ENCODE data around the gene SLC27A2.
"Not testable (repeated sequence)": the region's sequence is repeated elsewhere in the genome, so short reads cannot be mapped to it uniquely, and the experiment has no call there.

The SLC27A2 gene

DNA sequence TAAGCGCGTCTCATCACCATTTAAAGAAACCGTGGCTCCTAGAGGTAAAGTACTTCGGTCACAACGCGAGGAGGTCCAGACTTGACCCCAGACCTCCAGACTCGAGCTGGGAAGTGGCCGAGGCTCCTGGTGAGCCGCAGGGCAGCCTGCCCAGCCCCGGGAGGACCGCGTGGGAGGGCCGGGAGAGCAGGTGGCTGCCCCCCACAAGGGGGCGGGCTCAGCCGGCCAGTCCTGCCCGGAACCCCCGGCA, at the start of gene SLC27A2:
Gene SLC27A2, plus strand, starts transcription at position 228 of the 250 bp plus-strand sequence. CDS start 232 bp downstream, outside the sequence.
- Mint-ChIP-seq H3K4me3 (peak within 1 kb of the TSS; percentile 92), H3K27ac (peak within 1 kb of the TSS; percentile 83), H3K4me1 (peaks cover 26% of the 10 kb centered on the region), H3K36me3 (no peaks in the 10 kb centered on the region), H3K9me3 (no peaks in the 10 kb centered on the region), H3K27me3 (peaks cover 20% of the 10 kb centered on the region)
- no peak for DNase-seq
- CTCF ChIA-PET = interaction anchor here (1.1 to 4.5 kb wide), 8 partner anchors 45 to 137 kb away, joined by 3 to 43 read pairs (median 6); no protein-coding TSS in a partner anchor

DNA sequence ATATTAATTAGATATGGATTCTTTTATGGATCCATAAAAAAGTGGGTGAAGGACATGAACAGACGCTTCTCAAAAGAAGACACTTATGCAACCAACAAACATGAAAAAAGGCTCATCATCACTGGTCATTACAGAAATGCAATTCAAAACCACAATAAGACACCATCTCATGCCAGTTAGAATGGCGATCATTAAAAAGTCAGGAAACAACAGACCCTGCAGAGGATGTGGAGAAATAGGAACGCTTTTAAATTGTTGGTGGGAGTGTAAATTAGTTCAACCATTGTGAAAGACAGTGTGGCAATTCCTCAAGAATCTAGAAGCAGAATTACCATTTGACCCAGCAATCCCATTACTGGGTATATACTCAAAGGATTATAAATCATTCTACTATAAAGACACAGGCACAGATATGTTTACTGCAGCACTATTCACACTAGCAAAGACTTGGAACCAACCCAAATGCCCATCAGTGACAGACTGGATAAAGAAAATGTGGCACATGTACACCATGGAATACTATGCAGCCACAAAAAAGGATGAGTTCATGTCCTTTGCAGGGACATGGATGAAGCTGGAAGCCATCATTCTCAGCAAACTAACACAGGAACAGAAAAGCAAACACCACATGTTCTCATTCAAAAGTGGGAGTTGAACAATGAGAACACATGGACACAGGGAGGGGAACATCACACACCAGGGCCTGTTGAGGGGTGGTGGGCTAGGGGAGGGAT, 49.6 kb upstream of the SLC27A2 start:
- H3K27me3 Mint-ChIP-seq, H3K27ac Mint-ChIP-seq, H3K36me3 Mint-ChIP-seq, DNase-seq, H3K4me3 Mint-ChIP-seq, H3K9me3 Mint-ChIP-seq: not testable (repeated sequence)
- H3K4me1 Mint-ChIP-seq = peaks cover 14% of the 10 kb centered on the region
- CTCF ChIA-PET = interaction anchor here (1.2 kb wide), 1 partner anchor 12 kb away, joined by 3 read pairs; no protein-coding TSS in a partner anchor

DNA sequence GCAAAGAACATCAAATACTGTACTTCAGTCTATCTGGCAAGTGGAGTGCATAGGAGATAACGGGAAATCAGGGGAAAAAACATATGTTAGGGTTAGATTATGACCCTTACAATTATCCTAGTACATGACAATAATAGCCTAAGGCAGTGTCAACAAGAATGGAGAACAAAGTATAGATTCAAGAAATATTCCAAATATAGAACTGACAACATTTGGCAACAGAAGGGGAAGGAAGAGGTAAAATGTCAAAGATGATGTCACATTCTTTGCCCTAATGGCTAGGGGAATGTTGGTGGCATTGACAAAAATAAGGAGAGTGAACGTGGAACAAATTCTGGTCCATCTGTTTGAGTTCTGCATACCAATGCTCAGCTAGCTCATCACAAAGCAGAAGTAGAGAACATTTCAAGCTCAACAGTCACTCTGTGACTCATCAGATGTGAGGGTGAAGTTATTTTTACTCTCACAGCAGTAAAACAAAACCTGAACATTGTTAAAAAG, 47.4 kb upstream of the SLC27A2 start:
- H3K4me3 Mint-ChIP-seq = no peak overlapping the region
- peaks cover 6% of the 10 kb centered on the region for H3K9me3 Mint-ChIP-seq
- peaks cover 14% of the 10 kb centered on the region for H3K4me1 Mint-ChIP-seq
- CTCF ChIA-PET = interaction anchor here (1.0 to 1.4 kb wide), 5 partner anchors 15 to 123 kb away, joined by 3 to 5 read pairs (median 3); partner anchors contain the start of gene ATP8B4
- H3K27ac Mint-ChIP-seq = no peak overlapping the region
- H3K36me3 Mint-ChIP-seq = no peaks in the 10 kb centered on the region
- no peaks in the 10 kb centered on the region for H3K27me3 Mint-ChIP-seq
- DNase-seq = no peak

DNA sequence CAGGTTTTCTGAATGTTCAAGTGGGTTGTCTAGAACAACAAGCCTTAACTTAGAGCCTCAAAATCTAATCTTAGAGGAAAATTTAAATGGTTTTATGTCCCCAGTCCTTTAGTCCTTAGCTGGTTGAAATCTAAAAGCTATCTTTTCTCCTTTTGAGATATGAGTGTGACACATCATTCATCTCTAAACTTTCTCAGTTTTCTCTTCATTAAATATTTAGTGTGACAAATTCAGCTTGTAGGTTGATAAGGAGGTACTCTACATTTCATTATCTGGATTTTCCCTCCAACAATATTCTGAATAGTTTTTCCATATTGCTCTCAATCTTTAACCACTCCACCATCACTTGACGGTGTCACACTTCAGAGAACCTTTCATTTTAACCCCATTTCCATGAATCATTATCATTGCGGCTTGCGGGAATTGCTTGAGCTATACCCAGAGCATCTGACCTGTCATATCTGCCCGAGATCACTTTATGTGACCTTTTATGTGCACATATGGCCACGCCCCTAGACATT, 46.9 kb upstream of the SLC27A2 start:
- Mint-ChIP-seq H3K4me3 (no peak overlapping the region), H3K9me3 (peaks cover 6% of the 10 kb centered on the region), H3K27ac (peak overlapping the region; percentile 44), H3K4me1 (peaks cover 14% of the 10 kb centered on the region), H3K27me3 (no peaks in the 10 kb centered on the region), H3K36me3 (no peaks in the 10 kb centered on the region)
- DNase-seq = no peak
- CTCF ChIA-PET = interaction anchor here (0.7 to 1.4 kb wide), 6 partner anchors 16 to 123 kb away, joined by 3 to 5 read pairs (median 3); partner anchors contain the start of gene ATP8B4

DNA sequence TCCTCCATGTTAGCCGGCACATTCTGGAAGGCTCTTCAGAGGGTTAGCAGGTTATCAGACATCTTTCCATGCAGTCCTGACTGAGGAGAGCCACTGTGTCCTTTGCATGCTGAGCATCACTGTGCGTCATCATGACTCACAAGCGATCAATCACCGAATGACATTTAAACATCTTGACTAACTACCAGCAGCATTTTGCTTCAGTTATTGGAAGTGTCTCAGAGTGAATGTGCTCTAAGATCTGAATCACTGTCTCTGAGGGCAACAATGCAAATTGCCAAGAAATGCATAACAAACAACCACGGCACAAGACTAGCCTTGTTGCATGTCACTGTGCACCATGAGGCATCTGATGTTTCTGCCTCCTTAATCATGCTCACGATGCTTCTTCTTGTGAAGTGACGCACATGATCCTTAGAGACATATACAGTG, 44.6 kb upstream of the SLC27A2 start:
- no peak overlapping the region for H3K4me3 Mint-ChIP-seq
- no peaks in the 10 kb centered on the region for H3K36me3 Mint-ChIP-seq
- CTCF ChIA-PET = interaction anchor here (0.7 to 2.3 kb wide), 7 partner anchors 18 to 902 kb away, joined by 3 to 5 read pairs (median 4); partner anchors contain the start of gene ATP8B4
- no peak for DNase-seq
- H3K4me1 Mint-ChIP-seq = peaks cover 14% of the 10 kb centered on the region
- peaks cover 4% of the 10 kb centered on the region for H3K9me3 Mint-ChIP-seq
- peaks cover 4% of the 10 kb centered on the region for H3K27me3 Mint-ChIP-seq
- no peak overlapping the region for H3K27ac Mint-ChIP-seq

DNA sequence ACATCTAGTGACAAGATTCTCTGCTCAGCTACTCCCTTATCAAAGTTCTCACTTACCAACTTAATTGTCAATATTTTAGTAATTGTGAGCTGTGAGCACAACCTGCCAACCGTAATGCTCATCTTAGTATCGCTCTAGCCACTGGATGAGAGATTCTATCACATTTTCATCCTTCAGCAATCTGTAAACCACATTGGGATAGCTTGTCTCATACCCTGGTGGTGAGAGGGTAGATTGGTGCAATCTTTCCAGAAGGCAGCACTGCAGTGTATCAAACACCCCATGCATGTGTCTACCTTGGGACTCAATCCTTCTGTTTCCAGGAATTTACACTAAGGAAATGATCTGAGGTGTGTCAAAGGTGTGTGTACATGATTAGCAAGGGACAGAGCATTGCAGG, 44.1 kb upstream of the SLC27A2 start:
- Mint-ChIP-seq H3K9me3 (no peaks in the 10 kb centered on the region), H3K27me3 (peaks cover 4% of the 10 kb centered on the region), H3K36me3 (no peaks in the 10 kb centered on the region), H3K27ac (no peak overlapping the region), H3K4me3 (no peak overlapping the region), H3K4me1 (peaks cover 14% of the 10 kb centered on the region)
- DNase-seq = no peak
- CTCF ChIA-PET = interaction anchor here (0.7 to 2.3 kb wide), 6 partner anchors 19 to 902 kb away, joined by 3 to 5 read pairs (median 4); partner anchors contain the start of gene ATP8B4

DNA sequence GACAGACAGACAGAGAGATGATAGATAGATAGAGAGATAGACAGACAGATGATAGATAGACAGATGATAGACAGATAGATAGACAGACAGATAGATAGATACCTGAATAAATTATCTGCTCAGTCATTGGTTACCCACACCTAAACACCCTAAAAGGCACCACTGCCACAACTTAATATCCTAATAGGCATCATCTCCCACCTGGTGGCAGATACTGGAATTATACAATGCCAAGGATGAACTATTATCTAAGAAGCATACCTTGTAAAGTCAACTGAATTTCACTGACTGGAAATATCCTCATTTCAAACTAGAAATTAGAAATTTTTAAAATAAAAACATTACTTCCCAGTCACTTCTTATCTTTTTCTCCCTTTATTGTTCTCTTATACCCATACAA, 43.6 kb upstream of the SLC27A2 start:
- Mint-ChIP-seq H3K27ac (no peak overlapping the region), H3K4me3 (no peak overlapping the region), H3K27me3 (peaks cover 4% of the 10 kb centered on the region), H3K4me1 (peaks cover 14% of the 10 kb centered on the region), H3K9me3 (no peaks in the 10 kb centered on the region), H3K36me3 (no peaks in the 10 kb centered on the region)
- CTCF ChIA-PET = interaction anchor here (1.6 kb wide), 1 partner anchor 84 kb away, joined by 4 read pairs; no protein-coding TSS in a partner anchor
- DNase-seq = no peak

DNA sequence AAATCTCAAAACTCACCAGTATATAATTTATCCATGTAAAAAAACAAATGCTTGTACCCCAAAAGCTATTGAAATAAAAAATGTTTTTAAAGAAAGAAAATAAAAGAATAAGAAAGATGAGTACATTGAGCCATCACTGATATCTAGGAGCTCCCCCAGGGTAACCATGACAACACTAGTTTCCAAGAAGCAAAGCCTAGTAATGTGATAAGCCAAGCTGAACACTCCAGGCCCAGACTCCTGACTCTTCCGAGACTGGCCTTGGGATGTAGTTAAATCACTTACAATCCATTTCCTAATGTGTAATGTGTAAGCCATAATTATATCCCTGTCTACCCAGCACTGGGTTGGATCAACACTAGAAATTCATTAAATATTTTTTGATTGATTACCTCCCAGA, 41.9 kb upstream of the SLC27A2 start:
- Mint-ChIP-seq H3K4me3 (no peak overlapping the region), H3K9me3 (no peaks in the 10 kb centered on the region), H3K4me1 (peaks cover 7% of the 10 kb centered on the region), H3K36me3 (no peaks in the 10 kb centered on the region), H3K27ac (no peak overlapping the region), H3K27me3 (peaks cover 4% of the 10 kb centered on the region)
- CTCF ChIA-PET = no interaction called here
- no peak for DNase-seq

DNA sequence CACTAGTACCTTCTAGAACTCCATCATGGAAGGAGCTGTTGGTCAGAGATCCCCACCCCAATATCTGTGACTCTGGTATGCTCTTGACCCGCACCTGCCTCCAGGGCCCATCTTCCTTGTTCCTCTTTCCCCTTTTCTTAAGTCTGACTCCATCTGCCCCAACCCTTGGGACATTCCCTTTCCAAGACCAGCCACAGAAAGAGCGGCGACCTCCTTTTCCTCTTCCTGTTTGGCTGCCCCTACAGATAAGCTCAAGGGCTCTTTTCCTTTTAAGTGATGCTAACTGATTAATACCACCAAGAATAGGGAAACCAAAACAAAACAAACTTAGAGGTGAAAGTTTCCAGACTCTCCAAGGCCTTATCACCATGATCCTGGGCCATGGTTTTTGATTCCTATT, 41.0 kb upstream of the SLC27A2 start:
- Mint-ChIP-seq H3K4me3 (no peak overlapping the region), H3K27me3 (peaks cover 4% of the 10 kb centered on the region), H3K9me3 (no peaks in the 10 kb centered on the region), H3K36me3 (no peaks in the 10 kb centered on the region), H3K27ac (no peak overlapping the region), H3K4me1 (peaks cover under 1% of the 10 kb centered on the region)
- DNase-seq = no peak
- CTCF ChIA-PET = interaction anchor here (1.0 to 1.4 kb wide), 2 partner anchors 15 to 175 kb away, joined by 3 read pairs; no protein-coding TSS in a partner anchor

DNA sequence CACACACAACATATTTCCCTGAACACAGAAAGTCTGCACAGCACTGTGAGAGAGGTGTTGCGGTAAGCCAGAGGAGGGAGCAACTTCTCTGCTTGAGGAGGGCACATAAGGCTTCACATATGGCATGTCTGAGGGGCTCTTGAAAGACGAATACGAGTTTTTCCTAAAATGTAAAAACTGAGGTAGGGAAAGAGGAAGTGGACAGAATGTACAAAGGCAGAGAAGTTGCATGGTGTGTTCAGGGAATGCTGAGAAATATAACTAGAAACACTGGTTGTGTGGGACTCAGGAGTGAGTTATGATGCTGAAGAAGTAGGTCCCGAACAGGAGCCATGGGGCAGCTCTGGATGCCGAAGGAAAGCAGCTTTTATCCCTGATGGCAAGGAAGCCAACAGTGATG, 40.1 kb upstream of the SLC27A2 start:
- Mint-ChIP-seq H3K36me3 (no peaks in the 10 kb centered on the region), H3K27me3 (peaks cover 4% of the 10 kb centered on the region), H3K4me3 (no peak overlapping the region), H3K9me3 (no peaks in the 10 kb centered on the region), H3K27ac (no peak overlapping the region), H3K4me1 (peaks cover 2% of the 10 kb centered on the region)
- CTCF ChIA-PET = interaction anchor here (1.4 to 1.8 kb wide), 2 partner anchors 174 to 265 kb away, joined by 3 to 5 read pairs; no protein-coding TSS in a partner anchor
- DNase-seq = no peak

DNA sequence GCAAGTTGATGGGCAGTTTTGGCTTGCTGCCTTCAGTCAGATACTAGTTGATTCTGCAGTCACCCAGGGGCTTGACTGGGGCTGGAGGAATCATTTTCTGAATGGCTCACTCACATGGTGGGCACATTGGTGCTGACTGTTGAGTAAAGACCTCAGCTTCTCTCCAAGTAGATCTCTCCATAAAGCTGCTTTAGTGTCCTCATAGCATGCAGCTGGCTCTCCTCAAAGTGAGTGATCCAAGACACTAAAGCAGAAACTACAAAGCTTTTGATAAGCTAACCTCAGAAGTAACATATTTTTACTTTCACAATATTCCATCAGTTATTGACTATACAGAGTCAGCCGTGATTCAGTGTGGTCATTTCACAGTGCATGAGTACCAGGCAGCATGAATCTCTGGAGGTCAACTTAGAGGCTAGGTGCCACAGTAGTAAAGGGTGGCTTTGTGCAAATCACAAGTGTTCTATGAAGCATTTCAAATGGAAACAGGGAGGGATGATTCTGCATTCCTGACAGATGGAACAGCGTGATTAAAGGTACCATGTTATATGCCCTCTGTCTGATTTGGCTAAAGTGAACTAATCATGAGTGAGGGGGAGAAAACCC, 38.6 kb upstream of the SLC27A2 start:
- H3K9me3 Mint-ChIP-seq = no peaks in the 10 kb centered on the region
- CTCF ChIA-PET = interaction anchor here (1.1 to 1.8 kb wide), 2 partner anchors 41 to 267 kb away, joined by 3 to 5 read pairs; no protein-coding TSS in a partner anchor
- H3K27me3 Mint-ChIP-seq = peaks cover 4% of the 10 kb centered on the region
- no peak for DNase-seq
- no peak overlapping the region for H3K4me3 Mint-ChIP-seq
- peaks cover 2% of the 10 kb centered on the region for H3K4me1 Mint-ChIP-seq
- H3K36me3 Mint-ChIP-seq = no peaks in the 10 kb centered on the region
- H3K27ac Mint-ChIP-seq = no peak overlapping the region

DNA sequence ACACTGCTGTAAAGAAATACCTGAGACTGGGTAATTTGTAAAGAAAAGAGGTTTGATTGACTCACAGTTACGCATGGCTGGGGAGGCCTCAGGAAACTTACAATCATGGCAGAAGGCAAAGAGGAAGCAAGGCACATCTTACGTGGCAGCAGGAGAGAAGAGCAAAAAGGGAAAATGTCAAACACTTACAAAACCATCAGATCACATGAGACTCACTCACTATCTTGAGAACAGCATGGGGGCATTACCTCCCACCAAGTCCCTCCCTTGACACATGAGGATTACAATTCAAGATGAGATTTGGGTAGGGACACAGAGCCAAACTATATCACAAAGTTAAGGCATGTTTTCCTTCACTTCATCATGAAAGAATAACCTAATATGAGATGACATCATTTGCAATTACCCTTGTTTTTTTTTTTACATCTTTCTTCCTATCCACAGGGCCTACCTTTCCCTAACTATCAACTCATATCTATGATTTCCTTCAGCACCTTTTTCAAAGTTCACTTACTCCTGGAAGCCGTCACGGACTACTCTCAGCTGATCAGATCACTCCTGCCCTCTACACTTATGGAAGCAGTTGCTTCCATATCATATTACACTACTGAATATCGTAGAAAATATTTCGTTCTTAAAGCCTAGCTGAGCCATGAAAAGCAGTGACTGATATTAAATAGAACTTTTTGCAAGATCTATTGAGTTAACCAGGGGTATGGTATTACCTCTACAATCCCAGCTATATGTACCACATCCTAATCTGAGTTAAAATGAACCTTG, 37.5 kb upstream of the SLC27A2 start:
- CTCF ChIA-PET = interaction anchor here (0.7 to 2.0 kb wide), 12 partner anchors 11 to 1785 kb away, joined by 3 to 14 read pairs (median 4); partner anchors contain the start of genes ATP8B4 and FGF7
- Mint-ChIP-seq H3K9me3 (no peaks in the 10 kb centered on the region), H3K36me3 (no peaks in the 10 kb centered on the region), H3K27ac (no peak overlapping the region), H3K4me3 (no peak overlapping the region), H3K27me3 (peaks cover 4% of the 10 kb centered on the region), H3K4me1 (peaks cover 2% of the 10 kb centered on the region)
- DNase-seq = no peak

DNA sequence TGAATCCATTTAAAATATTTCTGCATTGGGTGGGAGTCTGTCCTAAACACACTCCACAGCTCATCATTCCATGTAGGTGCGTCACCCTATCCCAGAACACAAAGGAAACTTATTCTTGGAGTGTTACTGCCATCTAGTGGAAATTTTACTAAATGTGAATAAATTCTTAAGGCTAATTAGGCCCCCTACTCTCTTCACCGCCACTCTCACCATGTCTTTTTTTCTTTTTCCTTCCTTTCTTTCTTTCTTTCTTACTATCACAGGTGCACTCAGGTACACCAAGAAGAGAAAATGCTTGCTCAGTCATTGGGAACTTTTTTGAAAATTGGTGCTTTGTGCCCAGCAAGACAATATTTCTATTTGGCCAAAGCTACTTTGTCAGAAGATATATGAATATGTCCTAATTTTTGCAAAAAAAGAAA, 36.5 kb upstream of the SLC27A2 start:
- H3K9me3 Mint-ChIP-seq = no peaks in the 10 kb centered on the region
- DNase-seq = no peak
- no peak overlapping the region for H3K4me3 Mint-ChIP-seq
- no peaks in the 10 kb centered on the region for H3K36me3 Mint-ChIP-seq
- peaks cover 2% of the 10 kb centered on the region for H3K4me1 Mint-ChIP-seq
- CTCF ChIA-PET = interaction anchor here (0.7 to 2.0 kb wide), 13 partner anchors 10 to 909 kb away, joined by 3 to 14 read pairs (median 4); partner anchors contain the start of genes ATP8B4 and FGF7
- H3K27ac Mint-ChIP-seq = no peak overlapping the region
- peaks cover 4% of the 10 kb centered on the region for H3K27me3 Mint-ChIP-seq

Measured in activated naive CD4-positive, alpha-beta T cell treated with anti-CD3 and anti-CD28 coated beads, Interleukin-2, amount 10 ng/mL, durations not matched to agents 7 days and 5 days (primary cell).